OCI-LY1 (cell line): Measurements from ENCODE around the gene MRPL42.

ENCODE experiments used
- H2AFZ ChIP-seq: fragments of 200-600 bp; sonication (generic), shearing (Covaris generic); 2 replicates; pipeline ENCODE4 v1.6.0; 2014; ENCODE audit warnings: antibody characterized with exemption, mild to moderate bottlenecking, low read length
- H3F3A ChIP-seq: fragments of 200-600 bp; sonication (generic), shearing (Covaris generic); 2 replicates; pipeline ENCODE4 v1.6.0; 2014; ENCODE audit warnings: mild to moderate bottlenecking, antibody characterized with exemption, low read length, moderate library complexity; ENCODE audit not compliant: insufficient read depth
- H3K27ac ChIP-seq: fragments of 200-600 bp; sonication (generic); 2 replicates; pipeline ENCODE4 v1.5.1; 2014; ENCODE audit warnings: low read length, mixed run types, mild to moderate bottlenecking, low read depth; ENCODE audit not compliant: poor library complexity, severe bottlenecking
- H3K27me3 ChIP-seq: fragments of 200-600 bp; sonication (generic); 2 replicates; pipeline ENCODE4 v1.6.0; 2014; ENCODE audit warnings: antibody characterized with exemption, mild to moderate bottlenecking, low read length, moderate library complexity; ENCODE audit not compliant: insufficient read depth
- H3K36me3 ChIP-seq: fragments of 200-600 bp; sonication (generic); 2 replicates; pipeline ENCODE4 v1.6.1; 2014; ENCODE audit warnings: mild to moderate bottlenecking, antibody characterized with exemption, low read length, moderate library complexity, mixed read lengths; ENCODE audit not compliant: insufficient read depth
- H3K4me1 ChIP-seq: fragments of 200-600 bp; sonication (generic); 2 replicates; pipeline ENCODE4 v1.5.1; 2014; ENCODE audit warnings: mild to moderate bottlenecking, low read length, moderate library complexity; ENCODE audit not compliant: insufficient read depth, severe bottlenecking
- H3K4me2 ChIP-seq: fragments of 200-600 bp; sonication (generic), shearing (Covaris generic); 2 replicates; pipeline ENCODE4 v1.6.1; 2014; ENCODE audit warnings: low read length
- H3K4me3 ChIP-seq: fragments of 200-600 bp; sonication (generic); 2 replicates; pipeline ENCODE4 v1.5.1; 2014; ENCODE audit warnings: low read length, low read depth, mild to moderate bottlenecking, mixed read lengths; ENCODE audit not compliant: poor library complexity, severe bottlenecking
- H3K79me2 ChIP-seq: fragments of 200-600 bp; shearing (Covaris generic); 2 replicates; pipeline ENCODE4 v1.6.1; 2016; ENCODE audit warnings: mixed run types, low read length, mixed read lengths; ENCODE audit not compliant: insufficient read depth
- H3K9ac ChIP-seq: fragments of 200-600 bp; sonication (generic), shearing (Covaris generic); 2 replicates; pipeline ENCODE4 v1.6.1; 2014; ENCODE audit warnings: mild to moderate bottlenecking, low read length, mixed read lengths
- H3K9me2 ChIP-seq: fragments of 200-600 bp; sonication (generic), shearing (Covaris generic); 2 replicates; pipeline ENCODE4 v1.6.1; 2014; ENCODE audit warnings: low read depth, mild to moderate bottlenecking, low read length, mixed read lengths
- H3K9me3 ChIP-seq: fragments of 200-600 bp; shearing (Covaris generic); 2 replicates; pipeline ENCODE4 v1.6.1; 2014; ENCODE audit warnings: low read length, mixed read lengths
- H4K20me1 ChIP-seq: fragments of 200-600 bp; sonication (generic), shearing (Covaris generic); 2 replicates; pipeline ENCODE4 v1.6.0; 2016; ENCODE audit warnings: mild to moderate bottlenecking, low read length; ENCODE audit not compliant: insufficient read depth
- EZH2 ChIP-seq: fragments of 200-600 bp; sonication (generic), shearing (Covaris generic); IDR thresholded peaks from 2 replicates; pipeline ENCODE4 v1.8.0; 2017; ENCODE audit warnings: borderline replicate concordance, mixed run types, mild to moderate bottlenecking, antibody characterized with exemption, low read length, moderate library complexity, mixed read lengths
- TF ChIP-seq, protein P1 (sequence below): fragments of 200-600 bp; sonication (generic), shearing (Covaris generic); IDR thresholded peaks from 2 replicates; pipeline ENCODE4 v1.5.1; 2017; ENCODE audit warnings: mild to moderate bottlenecking, antibody characterized with exemption, low read length, moderate library complexity, mixed read lengths

The MRPL42 gene

DNA sequence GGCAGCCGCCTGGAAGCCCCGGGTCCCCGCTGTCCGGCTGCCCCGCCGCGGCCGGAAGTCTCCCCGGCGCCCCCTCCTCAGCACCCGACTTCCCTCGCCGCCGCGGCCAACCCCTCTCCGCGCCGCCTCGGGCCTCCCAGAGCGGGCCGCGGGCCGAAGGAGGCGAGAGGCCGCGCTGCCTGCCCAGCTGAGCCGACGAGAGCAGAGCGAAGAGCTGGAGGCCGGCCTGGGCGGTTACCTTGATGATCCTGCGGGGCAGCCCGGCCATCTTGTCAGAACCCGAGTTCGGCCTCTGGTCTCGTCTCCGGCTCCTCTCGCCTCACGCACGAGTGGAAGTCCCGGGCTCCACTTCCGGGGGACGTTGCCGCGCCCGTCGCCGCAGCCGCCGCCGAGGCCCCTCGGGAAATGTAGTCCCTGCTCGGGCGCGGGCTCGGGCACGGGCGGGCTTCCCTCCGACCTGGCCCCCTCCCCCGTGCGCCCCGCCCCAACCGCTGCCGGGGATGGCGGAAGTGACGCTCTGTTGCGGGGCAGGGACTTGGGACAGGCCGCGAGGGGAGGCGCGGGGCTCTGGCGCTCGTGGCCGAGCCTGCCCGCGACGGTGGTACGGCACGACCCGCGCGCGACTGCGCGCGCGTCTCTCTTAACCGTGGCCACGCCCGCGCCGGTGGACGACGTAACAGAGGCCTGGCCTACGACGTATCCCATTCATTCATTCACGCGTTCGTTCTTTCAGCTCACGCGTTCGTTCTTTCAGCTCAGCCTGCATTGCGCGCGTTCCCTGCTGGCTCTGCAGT, 25.5 kb upstream of the MRPL42 start, which contains the start of gene UBE2N:
TSS of gene UBE2N (minus strand) at position 331 of the 794 bp plus-strand sequence. CDS start at position 268, 63 bp downstream.
- Histone ChIP-seq H3K9me2 (no peaks in the 10 kb centered on the region), H3K27ac (peak within 1 kb of the TSS; percentile 12), H3K4me1 (peaks cover 53% of the 10 kb centered on the region), H3K36me3 (no peaks in the 10 kb centered on the region), H3K9me3 (no peaks in the 10 kb centered on the region), H3K9ac (peak within 1 kb of the TSS; percentile 93), H3K4me2 (peak within 1 kb of the TSS; percentile 93), H4K20me1 (0 out of 2 replicates have a peak, but pooled peaks cover 4% of the 10 kb centered on the region), H3K4me3 (peak within 1 kb of the TSS; percentile 89), H3K27me3 (no peaks in the 10 kb centered on the region), H2AFZ (peak within 1 kb of the TSS; percentile 60; the same call in 1 of the 2 replicates), H3F3A (no peaks in the 10 kb centered on the region), H3K79me2 (peaks cover 44% of the 10 kb centered on the region)
- TF ChIP-seq EZH2: no peak
- TF ChIP-seq, protein P1, sequence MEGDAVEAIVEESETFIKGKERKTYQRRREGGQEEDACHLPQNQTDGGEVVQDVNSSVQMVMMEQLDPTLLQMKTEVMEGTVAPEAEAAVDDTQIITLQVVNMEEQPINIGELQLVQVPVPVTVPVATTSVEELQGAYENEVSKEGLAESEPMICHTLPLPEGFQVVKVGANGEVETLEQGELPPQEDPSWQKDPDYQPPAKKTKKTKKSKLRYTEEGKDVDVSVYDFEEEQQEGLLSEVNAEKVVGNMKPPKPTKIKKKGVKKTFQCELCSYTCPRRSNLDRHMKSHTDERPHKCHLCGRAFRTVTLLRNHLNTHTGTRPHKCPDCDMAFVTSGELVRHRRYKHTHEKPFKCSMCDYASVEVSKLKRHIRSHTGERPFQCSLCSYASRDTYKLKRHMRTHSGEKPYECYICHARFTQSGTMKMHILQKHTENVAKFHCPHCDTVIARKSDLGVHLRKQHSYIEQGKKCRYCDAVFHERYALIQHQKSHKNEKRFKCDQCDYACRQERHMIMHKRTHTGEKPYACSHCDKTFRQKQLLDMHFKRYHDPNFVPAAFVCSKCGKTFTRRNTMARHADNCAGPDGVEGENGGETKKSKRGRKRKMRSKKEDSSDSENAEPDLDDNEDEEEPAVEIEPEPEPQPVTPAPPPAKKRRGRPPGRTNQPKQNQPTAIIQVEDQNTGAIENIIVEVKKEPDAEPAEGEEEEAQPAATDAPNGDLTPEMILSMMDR: no peak

DNA sequence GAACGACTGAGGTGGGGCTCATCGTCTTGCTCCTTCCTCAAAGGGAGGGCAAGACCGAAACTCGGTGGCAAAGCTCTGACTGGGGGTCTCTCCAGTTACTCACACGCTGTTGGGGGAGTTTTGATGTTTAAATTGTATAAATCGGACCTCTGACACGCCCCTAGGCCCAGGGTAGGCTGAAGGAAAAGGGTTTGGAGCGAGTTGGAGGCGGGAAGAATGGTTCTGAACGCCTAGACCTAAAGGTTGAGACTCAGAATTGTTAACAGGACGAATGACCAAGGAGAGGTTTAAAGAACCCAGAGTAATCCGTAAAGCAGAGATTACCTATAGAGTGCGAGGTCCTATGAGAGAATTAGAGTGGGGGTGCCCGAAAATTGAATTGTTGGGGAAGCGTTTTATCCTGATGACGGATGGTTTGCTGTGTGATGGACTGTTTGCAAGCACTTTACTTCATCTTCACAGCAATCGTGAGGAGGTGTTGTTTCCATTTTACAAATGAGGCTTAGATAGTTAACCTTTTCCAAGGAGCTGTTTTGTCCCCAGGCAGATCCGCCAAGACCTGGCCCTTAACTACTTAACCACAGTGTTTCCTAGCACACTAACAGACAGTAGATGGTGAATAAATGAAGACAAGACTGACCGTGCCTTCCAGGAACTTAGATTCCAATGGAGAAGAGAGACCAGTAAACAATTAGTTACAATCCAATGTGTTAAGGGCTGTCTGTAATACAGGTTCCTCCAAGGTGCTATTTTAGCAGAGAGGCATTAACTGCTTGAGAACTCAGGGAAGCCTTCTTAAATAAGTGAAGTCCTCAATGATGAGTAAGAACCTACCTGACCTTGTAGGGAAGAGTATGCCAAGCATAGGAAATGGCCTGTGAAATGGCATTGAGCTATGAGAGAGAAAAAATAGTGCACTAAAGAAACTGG, 24.6 kb upstream of the MRPL42 start:
- Histone ChIP-seq H3K4me3 (peak overlapping the region; percentile 89), H3K9me3 (no peaks in the 10 kb centered on the region), H3K27me3 (no peaks in the 10 kb centered on the region), H3K27ac (peak overlapping the region; percentile 12), H4K20me1 (0 out of 2 replicates have a peak, but pooled peaks cover 4% of the 10 kb centered on the region), H3K36me3 (no peaks in the 10 kb centered on the region), H2AFZ (peak overlapping the region; percentile 60; the same call in 1 of the 2 replicates), H3K4me1 (peaks cover 44% of the 10 kb centered on the region), H3K79me2 (peaks cover 35% of the 10 kb centered on the region), H3K9ac (peak overlapping the region; percentile 93), H3K4me2 (peak overlapping the region; percentile 93), H3K9me2 (no peaks in the 10 kb centered on the region), H3F3A (no peaks in the 10 kb centered on the region)
- TF ChIP-seq EZH2: no peak
- TF ChIP-seq, protein P1: no peak

DNA sequence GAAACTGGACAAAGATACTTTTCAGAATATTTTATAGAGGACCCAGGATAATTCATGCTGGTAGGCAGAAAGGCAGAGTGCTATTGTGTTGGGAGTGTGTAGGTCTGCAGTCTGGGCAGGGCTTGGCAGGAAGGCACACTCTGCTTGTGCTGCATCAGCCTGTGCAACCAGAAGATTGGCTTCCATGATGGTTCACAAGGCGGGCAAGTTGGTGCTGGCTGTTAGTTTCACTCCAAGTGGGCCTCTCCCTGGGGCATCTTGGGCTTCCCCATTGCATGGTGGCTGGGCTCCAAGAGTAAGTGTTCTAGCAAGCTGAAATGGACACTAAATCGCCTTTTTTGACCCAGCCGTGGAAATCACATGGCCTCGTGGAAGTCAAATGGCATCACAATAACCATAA, 23.7 kb upstream of the MRPL42 start:
- Histone ChIP-seq H3K9me3 (no peaks in the 10 kb centered on the region), H3K4me3 (no peak overlapping the region), H3K36me3 (no peaks in the 10 kb centered on the region), H3K27ac (no peak overlapping the region), H2AFZ (no peak overlapping the region), H3K27me3 (no peaks in the 10 kb centered on the region), H3K4me1 (peaks cover 35% of the 10 kb centered on the region), H3K9ac (no peak overlapping the region), H3K4me2 (no peak overlapping the region), H3F3A (no peaks in the 10 kb centered on the region), H4K20me1 (0 out of 2 replicates have a peak, but pooled peaks cover 4% of the 10 kb centered on the region), H3K9me2 (no peaks in the 10 kb centered on the region), H3K79me2 (peaks cover 26% of the 10 kb centered on the region)
- no peak for TF ChIP-seq EZH2
- TF ChIP-seq, protein P1: no peak
